ENCODE results near the gene TTC17. TPM values are rescaled to one million over a fixed set of nuclear protein-coding genes. Genes with fewer than 3 reads are reported as not detected.

The TTC17 gene
- total RNA-seq, 1 donor from 2014 or later, result 108 TPM

DNA sequence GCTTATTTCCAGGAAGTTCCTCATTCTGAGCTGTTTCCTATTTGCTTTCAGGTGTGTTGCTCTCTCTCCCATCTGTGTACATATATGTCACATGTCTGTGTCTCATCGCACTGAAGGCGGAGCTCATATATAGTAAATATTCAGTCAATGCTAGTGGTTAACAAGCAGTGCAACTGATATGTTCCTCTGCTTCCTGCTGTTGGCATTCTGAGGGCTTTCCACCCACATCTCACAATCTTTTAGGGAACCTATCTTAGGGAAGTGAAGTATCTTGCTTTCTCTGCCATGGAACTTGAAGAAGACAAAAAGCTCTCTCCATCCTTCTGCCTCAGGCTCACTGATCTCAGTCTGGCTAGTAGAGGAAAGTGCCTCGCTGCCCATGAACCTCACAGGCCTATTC, 139.8 kb downstream of the TTC17 start:
- Mint-ChIP-seq H3K36me3 (ENCODE audit: insufficient read depth) (peaks cover 7% of the 10 kb centered on the region), H3K27me3 (peaks cover 12% of the 10 kb centered on the region), H3K4me3 (ENCODE audit: low read depth) (no peak overlapping the region), H3K4me1 (ENCODE audit: low read depth) (no peaks in the 10 kb centered on the region), H3K27ac (no peak overlapping the region), H3K9me3 (ENCODE audit: low read depth) (peaks cover 5% of the 10 kb centered on the region)
- no peak for DNase-seq (ENCODE audit: low spot score, unreplicated experiment)
- TF ChIP-seq, protein P1, sequence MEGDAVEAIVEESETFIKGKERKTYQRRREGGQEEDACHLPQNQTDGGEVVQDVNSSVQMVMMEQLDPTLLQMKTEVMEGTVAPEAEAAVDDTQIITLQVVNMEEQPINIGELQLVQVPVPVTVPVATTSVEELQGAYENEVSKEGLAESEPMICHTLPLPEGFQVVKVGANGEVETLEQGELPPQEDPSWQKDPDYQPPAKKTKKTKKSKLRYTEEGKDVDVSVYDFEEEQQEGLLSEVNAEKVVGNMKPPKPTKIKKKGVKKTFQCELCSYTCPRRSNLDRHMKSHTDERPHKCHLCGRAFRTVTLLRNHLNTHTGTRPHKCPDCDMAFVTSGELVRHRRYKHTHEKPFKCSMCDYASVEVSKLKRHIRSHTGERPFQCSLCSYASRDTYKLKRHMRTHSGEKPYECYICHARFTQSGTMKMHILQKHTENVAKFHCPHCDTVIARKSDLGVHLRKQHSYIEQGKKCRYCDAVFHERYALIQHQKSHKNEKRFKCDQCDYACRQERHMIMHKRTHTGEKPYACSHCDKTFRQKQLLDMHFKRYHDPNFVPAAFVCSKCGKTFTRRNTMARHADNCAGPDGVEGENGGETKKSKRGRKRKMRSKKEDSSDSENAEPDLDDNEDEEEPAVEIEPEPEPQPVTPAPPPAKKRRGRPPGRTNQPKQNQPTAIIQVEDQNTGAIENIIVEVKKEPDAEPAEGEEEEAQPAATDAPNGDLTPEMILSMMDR (IDR thresholded peaks at IDR 0.05; ENCODE audit: unreplicated experiment), result no peak

GRCh38 chr11:43503417-43503816, 144.7 kb downstream of the TTC17 start:
- TF ChIP-seq, protein P1 (IDR thresholded peaks at IDR 0.05; ENCODE audit: unreplicated experiment), result no peak

DNA sequence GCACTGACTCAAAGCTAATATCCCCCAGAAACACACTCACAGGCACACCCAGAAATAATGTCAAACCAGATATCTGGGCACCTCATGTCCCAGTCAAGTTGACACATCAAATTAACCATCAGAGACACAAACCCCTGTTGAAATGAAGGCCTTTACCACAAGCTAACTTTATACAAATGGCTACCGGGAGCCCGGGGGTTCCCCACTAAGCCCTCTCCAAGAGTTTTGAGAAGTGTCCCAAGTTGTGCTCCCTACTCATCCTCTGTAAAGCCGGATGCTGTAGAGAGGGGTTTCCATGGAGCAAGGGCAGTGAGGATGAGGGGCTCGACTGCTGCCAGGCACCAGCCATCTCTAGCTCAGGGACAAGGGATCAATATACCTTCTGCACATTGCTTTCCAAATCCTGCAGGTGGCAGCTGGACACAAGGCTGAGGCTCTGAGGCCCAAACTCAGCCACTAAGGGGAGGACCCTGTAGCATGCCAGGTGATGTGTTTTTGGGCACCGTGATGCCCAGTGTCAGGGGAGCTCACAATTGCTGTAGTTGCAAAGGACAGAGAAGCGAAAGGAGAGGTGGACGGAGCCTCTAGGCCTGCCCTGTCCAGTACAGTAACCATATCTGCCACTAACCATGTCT, 145.7 kb downstream of the TTC17 start:
- Mint-ChIP-seq H3K9me3 (ENCODE audit: low read depth) (peaks cover 5% of the 10 kb centered on the region), H3K4me1 (ENCODE audit: low read depth) (peaks cover 10% of the 10 kb centered on the region), H3K27ac (no peak overlapping the region), H3K27me3 (peaks cover 12% of the 10 kb centered on the region), H3K36me3 (ENCODE audit: insufficient read depth) (no peaks in the 10 kb centered on the region), H3K4me3 (ENCODE audit: low read depth) (no peak overlapping the region)
- TF ChIP-seq, protein P1 (IDR thresholded peaks at IDR 0.05; ENCODE audit: unreplicated experiment), result peak; percentile 65
- peak; percentile 20 for DNase-seq (ENCODE audit: low spot score, unreplicated experiment)

More at GRCh38 chr11:43503417-43503816, 144.7 kb downstream of the TTC17 start:
- Mint-ChIP-seq H3K9me3 (ENCODE audit: low read depth) (peaks cover 5% of the 10 kb centered on the region), H3K27me3 (peaks cover 12% of the 10 kb centered on the region), H3K4me1 (ENCODE audit: low read depth) (peaks cover 4% of the 10 kb centered on the region), H3K36me3 (ENCODE audit: insufficient read depth) (no peaks in the 10 kb centered on the region), H3K27ac (no peak overlapping the region), H3K4me3 (ENCODE audit: low read depth) (no peak overlapping the region)
- DNase-seq (ENCODE audit: low spot score, unreplicated experiment), result no peak

DNA sequence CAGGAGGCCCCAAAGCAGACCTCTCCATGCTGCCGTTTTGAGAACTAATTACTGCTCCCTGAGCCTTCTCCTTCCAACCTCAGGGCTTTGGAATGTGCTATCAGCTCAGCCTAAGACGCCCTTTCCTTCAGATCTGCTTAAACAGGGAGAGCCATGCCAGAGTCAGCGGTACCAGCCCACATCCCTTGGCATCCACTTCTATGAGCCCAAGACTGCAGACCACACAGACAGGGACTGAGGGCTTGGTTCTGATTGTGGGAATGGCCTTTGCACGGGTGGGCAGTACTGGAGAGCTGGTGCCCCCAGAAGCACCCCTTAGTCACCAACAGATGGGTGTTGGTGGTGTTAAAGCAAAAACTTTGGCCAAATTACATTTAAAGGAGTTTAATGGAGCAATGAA, 146.5 kb downstream of the TTC17 start:
- Mint-ChIP-seq H3K4me1 (ENCODE audit: low read depth) (peaks cover 10% of the 10 kb centered on the region), H3K27ac (no peak overlapping the region), H3K4me3 (ENCODE audit: low read depth) (no peak overlapping the region), H3K9me3 (ENCODE audit: low read depth) (peaks cover 5% of the 10 kb centered on the region), H3K27me3 (peaks cover 12% of the 10 kb centered on the region), H3K36me3 (ENCODE audit: insufficient read depth) (no peaks in the 10 kb centered on the region)
- TF ChIP-seq, protein P1 (IDR thresholded peaks at IDR 0.05; ENCODE audit: unreplicated experiment), result no peak
- DNase-seq (ENCODE audit: low spot score, unreplicated experiment), result no peak

DNA sequence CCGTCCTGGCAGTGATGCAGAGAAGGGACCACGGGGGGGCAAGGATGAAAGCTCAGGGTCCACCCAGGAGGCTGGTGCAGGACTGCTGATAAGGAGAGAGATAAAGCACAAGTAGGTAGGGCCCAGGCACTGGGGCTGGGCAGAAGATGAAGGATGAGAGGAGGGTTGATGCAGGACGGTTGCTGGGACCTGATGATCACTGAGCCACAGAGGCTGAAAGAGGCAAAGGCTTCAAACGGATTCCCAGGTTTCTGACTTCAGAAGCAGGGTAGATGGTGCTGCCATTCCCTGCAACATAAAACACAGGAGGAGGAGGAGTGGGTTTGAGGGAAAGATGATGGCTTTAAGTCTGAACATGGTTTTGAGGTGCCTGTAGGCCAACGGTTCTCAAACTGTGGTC, 148.5 kb downstream of the TTC17 start:
- Mint-ChIP-seq H3K27ac (no peak overlapping the region), H3K4me3 (ENCODE audit: low read depth) (no peak overlapping the region), H3K4me1 (ENCODE audit: low read depth) (peaks cover 10% of the 10 kb centered on the region), H3K9me3 (ENCODE audit: low read depth) (no peaks in the 10 kb centered on the region), H3K27me3 (peaks cover 3% of the 10 kb centered on the region), H3K36me3 (ENCODE audit: insufficient read depth) (no peaks in the 10 kb centered on the region)
- TF ChIP-seq, protein P1 (IDR thresholded peaks at IDR 0.05; ENCODE audit: unreplicated experiment), result no peak
- DNase-seq (ENCODE audit: low spot score, unreplicated experiment), result no peak

Data from progenitor cell of endocrine pancreas (in vitro differentiated cells).